ENCODE measurements around the gene PROC. TPM values are rescaled to one million over a fixed set of nuclear protein-coding genes. Genes with fewer than 3 reads are reported as not detected.

Gene PROC
- total RNA-seq, 1 donor from 2014 or later = 1.0 TPM

Small RNA genes lying within 50 kb of the gene (microRNA-seq; reads per million reads assigned to microRNA genes)
- gene MIR4783 = 1.4 reads per million

Other genes with a start within 250 kb of the PROC start
- gene CYP27C1, start 198.1 kb upstream of the PROC start, total RNA-seq = 4.4 and 5.7 TPM in 2 replicates
- gene ERCC3, start 124.3 kb upstream of the PROC start, total RNA-seq = 33.1 and 34.8 TPM in 2 replicates
- 62.2 and 71.2 TPM in 2 replicates for gene MAP3K2, start 30.5 kb upstream of the PROC start, total RNA-seq
- gene IWS1, start 108.1 kb downstream of the PROC start, total RNA-seq = 51.6 and 56.2 TPM in 2 replicates
- 0.34 and 0.77 TPM in 2 replicates for gene MYO7B, start 117.3 kb downstream of the PROC start, total RNA-seq
- 0.18 TPM in 1 of 2 replicates, not detected in the other for gene GPR17, start 227.7 kb downstream of the PROC start, total RNA-seq

All from astrocyte (in vitro differentiated cells and primary cell).